Naive thymus-derived CD8-positive, alpha-beta T cell (primary cell): ENCODE results near the gene CCDC169. TPM values are rescaled to one million over a fixed set of nuclear protein-coding genes. Genes with fewer than 3 reads are reported as not detected.

Experiments used
- ATAC-seq, 2 donors: fragments of 150-1000 bp; cut with Tn5 transposase in 1 of 2; sonication (Bioruptor Pico), chemical (Tn5 transposase) in 1 of 2; 1 replicate in 1 of 2; 2 replicates in 1 of 2; pipeline ENCODE4 v1.10.0; 2021; ENCODE audit warnings: mild to moderate bottlenecking in 2 of 2, moderate library complexity in 2 of 2
- POLR2A ChIA-PET: fragments of 350-600 bp; sonication (Branson Sonifier 250); formaldehyde crosslinking; loops from one replicate; lab custom pipeline; 2021; ENCODE audit warnings: antibody characterized with exemption; lab: Charles Lee
- DNase-seq, 10 donors: peaks; one replicate each; pipeline versions ENCODE4 v3.0.0 to v3.0.0-alpha.2; 2020 to 2022
- H3K27ac Mint-ChIP-seq, 10 donors: one replicate each; pipeline ENCODE4 v1.8.0; 2020 to 2022; ENCODE audit warnings: mild to moderate bottlenecking in 10 of 10, mixed read lengths in 10 of 10, moderate library complexity in 4 of 10, inconsistent platforms in 1 of 10
- H3K27me3 Mint-ChIP-seq, 5 donors: one replicate each; pipeline ENCODE4 v1.8.0; 2021 to 2022; ENCODE audit warnings: mixed read lengths in 5 of 5
- H3K36me3 Mint-ChIP-seq, 3 donors: one replicate each; pipeline ENCODE4 v1.8.0; 2020 to 2022; ENCODE audit warnings: mixed read lengths in 3 of 3, mild to moderate bottlenecking in 2 of 3, inconsistent platforms in 1 of 3
- H3K4me1 Mint-ChIP-seq, 4 donors: one replicate each; pipeline ENCODE4 v1.8.0; 2021 to 2022; ENCODE audit warnings: mixed read lengths in 4 of 4
- H3K4me3 Mint-ChIP-seq, 10 donors: one replicate each; pipeline ENCODE4 v1.8.0; 2020 to 2022; ENCODE audit warnings: mild to moderate bottlenecking in 10 of 10, mixed read lengths in 10 of 10, moderate library complexity in 6 of 10, inconsistent platforms in 1 of 10
- H3K9me3 Mint-ChIP-seq, 9 donors: one replicate each; pipeline ENCODE4 v1.8.0; 2020 to 2022; ENCODE audit warnings: mixed read lengths in 9 of 9, mild to moderate bottlenecking in 3 of 9, inconsistent platforms in 1 of 9, moderate library complexity in 1 of 9
- polyA plus RNA-seq, 3 donors: library from polyadenylated mRNA; unstranded; fragments of 300-500 nt; fragmentation: Illumina TruSeq; gene quantifications; one replicate each; pipeline ENCODE4 v1.2.3, GENCODE V29; 2021
- total RNA-seq, 8 experiments: library from RNA in 2 of 8; stranded (reverse) in 2 of 8; gene quantifications; one replicate each; pipeline ENCODE4 v1.2.3 and lab custom pipeline; 2021 to 2026

CCDC169 gene
- total RNA-seq (not detected), polyA plus RNA-seq (under 1 TPM in 1 of 3 donors, not detected in 2; 0.12 TPM), total RNA-seq (lab: John Stamatoyannopoulos, UW) (0 to 0.06 (median 0) reads per million in 6 experiments)

DNA sequence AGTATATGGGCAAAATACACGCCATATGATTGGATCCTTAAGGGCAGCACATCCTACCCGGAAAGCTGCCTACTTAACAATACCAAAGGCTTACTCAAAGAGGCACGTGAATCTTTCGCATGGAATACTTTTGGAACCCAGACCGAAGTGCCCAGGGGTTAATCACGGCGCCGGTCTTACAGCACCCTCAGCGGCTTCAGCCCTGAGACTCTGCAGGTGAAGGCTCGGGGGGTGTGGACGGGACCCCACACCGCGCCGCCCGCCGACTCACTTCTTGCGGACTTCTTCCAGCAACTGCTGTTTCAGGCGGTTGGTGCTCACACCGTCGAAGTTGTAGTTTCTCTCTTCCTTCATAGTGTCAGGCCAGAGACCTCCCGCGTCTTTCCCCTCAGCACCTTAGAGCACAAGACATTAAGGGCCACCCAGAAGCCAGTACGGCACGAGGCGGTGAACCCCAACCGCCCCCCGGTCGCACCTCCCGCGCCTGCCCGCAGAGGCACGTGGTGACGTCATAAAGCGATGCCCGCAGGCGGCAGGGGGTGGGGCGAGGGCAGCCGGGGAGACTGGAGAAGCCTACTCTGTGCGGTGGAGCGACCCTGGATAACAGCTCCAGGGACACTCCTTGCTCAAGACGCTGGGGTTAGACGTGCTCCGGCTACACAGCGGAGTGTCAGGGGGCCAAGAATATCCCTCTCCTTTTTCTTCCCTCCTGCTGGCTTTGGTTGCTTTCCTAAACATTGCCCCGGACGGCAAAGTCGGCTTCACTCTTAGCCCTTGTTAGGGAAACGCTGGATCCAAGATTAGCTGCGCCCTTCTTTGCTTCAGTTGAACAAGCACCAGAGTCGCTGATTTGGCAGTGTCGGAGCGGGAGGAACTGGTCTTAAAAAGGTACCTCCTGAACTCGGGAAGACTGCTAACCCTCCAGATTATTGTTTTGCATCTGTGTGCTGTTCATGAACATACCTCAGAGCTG, at the start of gene CCDC169:
Gene CCDC169, minus strand, starts transcription at position 449 of the 973 bp plus-strand sequence. Its CDS starts 95 bp downstream, at position 354.
- Mint-ChIP-seq H3K27ac (peak within 1 kb of the TSS in 7 of 10 donors; percentile 21 to 88 (median 72)), H3K4me1 (peaks cover 8 to 22% (median 14%) of the 10 kb centered on the region in 4 donors), H3K9me3 (peaks cover 0 to 2% (median 0%) of the 10 kb centered on the region in 9 donors), H3K36me3 (peaks cover 0 to 3% (median 0%) of the 10 kb centered on the region in 3 donors), H3K4me3 (peak within 1 kb of the TSS; percentile 81 to 91 (median 88)), H3K27me3 (peaks cover 20 to 37% (median 27%) of the 10 kb centered on the region in 5 donors)
- ATAC-seq (peak; percentile 85 to 93), DNase-seq (peak; percentile 38 to 76 (median 56))
- POLR2A ChIA-PET = no interaction called here

DNA sequence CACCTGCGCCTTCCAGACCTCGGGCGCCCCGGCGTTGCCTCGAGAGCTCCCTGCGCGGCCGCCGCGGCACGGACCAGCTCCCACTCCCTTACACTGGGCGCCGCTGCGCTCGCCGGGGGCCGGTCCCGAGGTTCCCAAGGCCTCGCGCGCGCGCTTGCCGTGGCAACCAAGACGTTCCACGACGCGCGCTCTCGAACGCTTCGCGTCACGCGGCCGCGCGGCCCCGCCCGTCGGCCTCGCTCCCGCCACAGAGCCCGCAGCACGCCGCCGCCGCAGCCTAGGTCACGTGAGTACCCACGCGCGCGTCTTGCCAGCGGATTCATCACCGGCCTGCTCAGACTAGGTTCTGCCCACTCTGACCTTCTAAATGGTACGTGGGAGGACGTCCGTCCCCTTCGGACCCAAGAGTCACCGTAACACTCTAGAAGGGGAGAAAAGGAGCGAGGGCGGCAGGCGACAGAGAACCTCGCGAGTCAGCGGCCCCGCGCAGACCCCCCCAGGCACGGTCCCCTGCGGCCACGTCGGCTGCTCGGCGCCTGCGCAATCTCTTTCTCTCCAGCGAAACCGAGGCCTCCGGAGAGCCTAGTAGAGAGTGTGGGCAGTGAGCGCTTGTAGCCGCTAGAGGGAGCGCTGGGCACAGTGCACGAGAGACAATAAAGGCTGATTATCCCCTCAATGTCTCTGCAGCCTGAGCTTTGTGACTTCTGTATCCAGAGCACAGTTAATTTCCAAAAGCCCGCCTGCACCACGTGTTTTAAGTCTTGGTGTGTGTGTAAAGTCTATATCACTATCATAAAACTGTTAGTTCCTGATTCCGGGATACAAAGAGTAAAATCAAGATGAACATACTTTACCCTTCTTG, 48.8 kb upstream of the CCDC169 start, which contains the start of gene SPART:
Gene SPART, minus strand, starts transcription at position 173 of the 862 bp plus-strand sequence. CDS start 10,564 bp downstream, outside the sequence.
- Mint-ChIP-seq H3K36me3 (no peaks in the 10 kb centered on the region), H3K4me1 (peaks cover 23 to 38% (median 33%) of the 10 kb centered on the region in 4 donors), H3K27me3 (peaks cover 0 to 1% (median 0%) of the 10 kb centered on the region in 5 donors), H3K9me3 (no peaks in the 10 kb centered on the region), H3K27ac (peak within 1 kb of the TSS; percentile 93 to 99 (median 98)), H3K4me3 (peak within 1 kb of the TSS; percentile 86 to 98 (median 95))
- ATAC-seq (peak; percentile 82 to 86), DNase-seq (peak; percentile 81 to 96 (median 87))
- POLR2A ChIA-PET = interaction anchor here (0.7 to 2.6 kb wide), 3 partner anchors 17 to 653 kb away, joined by 3 to 14 read pairs (median 4); partner anchors contain the start of genes ALG5, EXOSC8 and RFXAP

DNA sequence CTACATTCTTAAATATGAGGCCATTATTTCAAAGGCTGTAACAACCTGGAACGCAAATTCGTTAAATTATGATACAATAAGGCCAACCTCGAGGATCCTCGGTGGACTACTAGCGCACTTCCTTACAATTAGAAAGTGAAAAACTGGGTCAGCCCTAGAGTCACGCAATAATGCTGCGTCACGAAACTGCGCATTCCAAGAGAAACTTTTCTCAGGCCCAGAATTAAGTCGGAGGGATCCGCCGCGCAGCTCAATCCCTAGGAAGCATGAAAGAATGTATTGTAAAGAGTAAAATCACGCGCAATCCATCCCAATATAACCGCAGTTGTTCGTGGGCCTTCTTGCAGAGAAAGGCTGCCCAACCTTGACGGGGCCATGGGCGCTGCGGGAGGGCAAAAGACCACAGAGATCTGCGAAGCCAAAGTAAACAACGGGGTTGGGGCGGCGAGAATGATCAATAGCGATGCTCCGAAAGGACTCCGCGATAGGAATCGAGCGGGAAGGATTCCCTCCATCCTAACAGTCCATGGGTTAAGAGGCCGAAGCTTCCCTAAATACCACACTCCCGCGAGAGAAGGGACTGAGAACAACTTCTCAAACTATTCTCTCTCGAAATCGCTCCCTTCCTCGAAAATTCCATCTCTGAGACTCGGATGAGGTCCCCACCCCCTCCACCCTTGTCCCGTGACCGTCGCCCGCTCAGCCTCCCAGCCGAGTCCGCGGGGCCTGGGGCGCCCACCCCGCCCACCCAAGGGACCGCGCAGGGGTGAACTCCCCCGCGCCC, 48.0 kb upstream of the CCDC169 start:
- POLR2A ChIA-PET = interaction anchor here (0.6 to 2.6 kb wide), 4 partner anchors 16 to 654 kb away, joined by 3 to 14 read pairs (median 4); partner anchors contain the start of genes ALG5, EXOSC8 and RFXAP
- H3K4me1 Mint-ChIP-seq = peaks cover 24 to 44% (median 37%) of the 10 kb centered on the region in 4 donors
- H3K27ac Mint-ChIP-seq = peak overlapping the region; percentile 93 to 99 (median 98)
- no peaks in the 10 kb centered on the region for H3K36me3 Mint-ChIP-seq
- H3K27me3 Mint-ChIP-seq = peaks cover 0 to 1% (median 0%) of the 10 kb centered on the region in 5 donors
- H3K9me3 Mint-ChIP-seq = no peaks in the 10 kb centered on the region
- peak overlapping the region; percentile 86 to 98 (median 95) for H3K4me3 Mint-ChIP-seq
- ATAC-seq (peak; percentile 15 to 33), DNase-seq (peak; percentile 7 to 71 (median 38))

DNA sequence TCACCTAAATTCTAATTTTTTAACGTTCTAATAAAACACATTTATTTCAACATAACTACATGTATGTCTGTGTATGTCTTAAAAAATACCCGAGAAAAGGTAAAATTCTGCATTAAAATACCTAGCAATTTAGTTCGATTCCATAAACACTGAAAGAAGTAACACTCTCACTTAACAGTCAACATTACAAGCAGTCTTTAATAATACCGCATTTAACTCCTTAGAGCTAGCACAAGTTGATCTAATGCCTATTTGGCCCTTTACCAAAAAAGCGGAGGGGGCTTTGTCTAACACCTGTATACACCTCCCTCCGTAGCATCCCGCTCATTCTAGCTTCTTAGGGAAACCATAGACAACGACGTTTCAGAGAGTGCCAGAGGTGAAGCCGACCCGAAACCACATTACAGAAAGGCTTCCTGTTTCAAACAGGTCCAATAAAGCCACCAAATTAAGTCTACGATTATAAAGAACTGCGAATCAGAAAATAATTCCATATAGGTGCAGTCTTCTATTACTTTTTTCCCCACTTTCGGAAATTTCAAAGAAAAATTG, 47.3 kb upstream of the CCDC169 start:
- H3K9me3 Mint-ChIP-seq = no peaks in the 10 kb centered on the region
- peaks cover 24 to 51% (median 37%) of the 10 kb centered on the region in 4 donors for H3K4me1 Mint-ChIP-seq
- POLR2A ChIA-PET = interaction anchor here (2.6 kb wide), 1 partner anchor 655 kb away, joined by 14 read pairs; the partner anchor contains the start of genes ALG5 and EXOSC8
- ATAC-seq (peak; percentile 12 to 38), DNase-seq (peak in 9 of 10 donors; percentile 9 to 65 (median 33))
- peak overlapping the region; percentile 93 to 99 (median 98) for H3K27ac Mint-ChIP-seq
- peaks cover 0 to 1% (median 0%) of the 10 kb centered on the region in 5 donors for H3K27me3 Mint-ChIP-seq
- no peaks in the 10 kb centered on the region for H3K36me3 Mint-ChIP-seq
- peak overlapping the region; percentile 86 to 98 (median 94) for H3K4me3 Mint-ChIP-seq

DNA sequence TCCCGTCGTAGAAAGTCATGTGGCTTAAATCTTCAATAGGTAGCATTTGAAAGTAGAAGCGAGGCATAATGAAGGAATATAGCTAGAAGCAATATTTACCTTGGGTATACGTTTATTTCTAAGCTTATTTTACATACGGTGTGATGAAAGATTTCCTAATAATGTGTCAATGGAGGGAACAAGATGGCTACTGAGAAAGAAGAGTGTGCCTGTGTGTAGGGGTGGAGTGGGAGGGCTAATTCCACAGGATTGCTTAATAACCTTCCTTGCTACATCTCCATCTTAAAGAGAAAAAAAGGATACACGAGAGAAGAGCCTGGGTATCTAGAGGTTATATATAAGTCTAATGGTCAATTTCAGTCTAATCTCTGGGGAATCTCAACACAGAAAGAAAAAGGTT, 46.6 kb upstream of the CCDC169 start:
- Mint-ChIP-seq H3K27ac (peak overlapping the region in 8 of 10 donors; percentile 29 to 96 (median 54)), H3K36me3 (no peaks in the 10 kb centered on the region), H3K9me3 (no peaks in the 10 kb centered on the region), H3K4me1 (peaks cover 24 to 57% (median 40%) of the 10 kb centered on the region in 4 donors), H3K4me3 (peak overlapping the region in 9 of 10 donors; percentile 15 to 98 (median 69)), H3K27me3 (peaks cover 0 to 1% (median 0%) of the 10 kb centered on the region in 5 donors)
- DNase-seq (no peak), ATAC-seq (no peak)
- POLR2A ChIA-PET = interaction anchor here (2.6 kb wide), 1 partner anchor 656 kb away, joined by 14 read pairs; the partner anchor contains the start of genes ALG5 and EXOSC8

DNA sequence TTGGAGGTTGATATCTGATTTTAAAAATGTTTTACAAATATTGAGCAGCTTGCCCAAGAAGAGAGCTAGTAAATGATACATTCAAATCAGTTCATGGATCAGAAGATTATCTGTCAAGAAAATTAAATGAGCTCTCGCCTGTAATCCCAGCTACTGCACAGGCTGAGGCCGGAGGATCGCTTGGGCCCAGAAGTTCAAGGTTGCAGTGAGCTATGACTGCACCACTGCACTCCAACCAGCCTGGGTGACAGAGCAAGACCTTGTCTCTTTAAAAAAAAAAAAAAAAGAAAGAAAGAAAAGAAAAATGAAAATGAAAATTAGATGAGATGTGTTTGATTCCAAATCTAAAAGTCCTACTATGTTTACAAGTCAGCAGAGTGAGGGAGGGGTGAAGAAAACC, 46.2 kb upstream of the CCDC169 start:
- peaks cover 0 to 1% (median 0%) of the 10 kb centered on the region in 5 donors for H3K27me3 Mint-ChIP-seq
- H3K4me1 Mint-ChIP-seq = peaks cover 24 to 61% (median 44%) of the 10 kb centered on the region in 4 donors
- no peaks in the 10 kb centered on the region for H3K9me3 Mint-ChIP-seq
- POLR2A ChIA-PET = no interaction called here
- DNase-seq = no peak
- H3K4me3 Mint-ChIP-seq = peak overlapping the region in 8 of 10 donors; percentile 42 to 98 (median 70)
- peak overlapping the region in 7 of 10 donors; percentile 29 to 96 (median 57) for H3K27ac Mint-ChIP-seq
- no peaks in the 10 kb centered on the region for H3K36me3 Mint-ChIP-seq
- no peak for ATAC-seq

DNA sequence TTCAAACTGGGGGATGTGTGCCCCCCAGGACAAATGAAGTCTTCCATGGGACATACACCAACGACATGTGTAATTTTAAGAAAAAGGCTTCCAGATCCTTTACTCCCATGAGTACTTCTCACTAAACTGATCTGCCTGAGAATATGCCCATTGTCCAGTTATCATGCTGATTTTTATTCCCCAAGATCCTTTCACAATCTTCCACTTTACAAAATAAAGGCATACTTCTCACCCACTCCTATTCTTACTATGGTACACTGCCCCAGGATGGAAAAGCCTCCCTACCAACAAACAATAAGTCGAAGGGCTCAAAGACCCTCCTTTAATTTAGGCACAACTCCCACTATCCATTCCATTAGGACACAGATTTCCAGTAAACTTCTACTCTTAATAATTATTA, 45.1 kb upstream of the CCDC169 start:
- DNase-seq = no peak
- no peak for ATAC-seq
- Mint-ChIP-seq H3K4me1 (peaks cover 28 to 71% (median 51%) of the 10 kb centered on the region in 4 donors), H3K27me3 (peaks cover 0 to 1% (median 0%) of the 10 kb centered on the region in 5 donors), H3K27ac (peak overlapping the region in 1 of 10 donors; percentile 1), H3K36me3 (no peaks in the 10 kb centered on the region), H3K9me3 (no peaks in the 10 kb centered on the region), H3K4me3 (no peak overlapping the region)
- POLR2A ChIA-PET = no interaction called here

DNA sequence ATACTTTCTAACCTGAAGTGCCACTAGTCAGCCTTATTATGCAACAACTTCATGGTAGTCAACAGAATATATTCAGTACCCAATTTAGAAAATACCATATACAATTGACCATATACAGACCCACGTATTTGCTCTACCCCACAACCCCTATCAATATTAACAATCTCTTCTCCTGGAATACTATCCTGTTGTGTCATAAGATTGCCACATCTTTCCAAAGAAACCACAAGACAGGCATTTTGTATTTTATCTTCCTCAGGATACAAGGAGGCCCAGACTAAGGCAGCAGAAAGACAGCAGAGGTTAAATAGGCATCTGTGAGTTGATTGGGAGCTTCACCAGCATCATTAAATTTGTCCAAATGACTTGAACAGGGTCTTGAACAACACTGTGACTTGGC, 44.1 kb upstream of the CCDC169 start:
- DNase-seq = no peak
- POLR2A ChIA-PET = no interaction called here
- Mint-ChIP-seq H3K27me3 (peaks cover 0 to 1% (median 0%) of the 10 kb centered on the region in 5 donors), H3K4me3 (no peak overlapping the region), H3K27ac (peak overlapping the region in 1 of 10 donors; percentile 6), H3K4me1 (peaks cover 31 to 79% (median 56%) of the 10 kb centered on the region in 4 donors), H3K9me3 (no peaks in the 10 kb centered on the region), H3K36me3 (peaks cover 0 to 6% (median 1%) of the 10 kb centered on the region in 3 donors)
- ATAC-seq = no peak

DNA sequence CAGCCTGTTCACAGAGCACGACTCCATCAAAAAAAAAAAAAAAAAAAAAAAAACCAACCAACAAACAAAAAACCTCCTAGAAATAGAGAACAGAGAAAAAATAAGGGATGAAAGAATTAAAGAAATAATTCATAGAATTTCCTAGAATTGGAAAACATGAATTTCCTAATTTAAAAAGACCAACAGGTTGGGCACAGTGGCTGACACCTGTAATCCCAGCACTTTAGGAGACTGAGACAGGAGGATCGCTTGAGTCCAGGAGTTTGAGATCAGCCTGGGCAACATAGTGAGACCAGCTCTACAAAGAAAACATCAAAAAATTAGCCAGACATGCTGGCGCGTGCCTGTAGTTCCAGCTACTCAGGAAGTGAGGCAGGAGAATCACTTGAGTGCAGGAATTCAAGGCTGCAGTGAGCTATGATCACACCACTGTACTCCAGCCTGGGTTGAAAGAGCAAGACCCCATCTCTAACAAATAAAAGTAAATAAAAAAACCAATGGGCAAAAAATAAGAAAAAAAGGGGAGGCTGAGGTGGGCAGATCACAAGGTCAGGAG, 42.1 kb upstream of the CCDC169 start:
- no peak overlapping the region for H3K4me3 Mint-ChIP-seq
- H3K9me3 Mint-ChIP-seq = no peaks in the 10 kb centered on the region
- peaks cover 27 to 85% (median 60%) of the 10 kb centered on the region in 4 donors for H3K4me1 Mint-ChIP-seq
- DNase-seq = no peak
- no peaks in the 10 kb centered on the region for H3K27me3 Mint-ChIP-seq
- POLR2A ChIA-PET = no interaction called here
- no peak overlapping the region for H3K27ac Mint-ChIP-seq
- ATAC-seq = no peak
- peaks cover 0 to 16% (median 12%) of the 10 kb centered on the region in 3 donors for H3K36me3 Mint-ChIP-seq

DNA sequence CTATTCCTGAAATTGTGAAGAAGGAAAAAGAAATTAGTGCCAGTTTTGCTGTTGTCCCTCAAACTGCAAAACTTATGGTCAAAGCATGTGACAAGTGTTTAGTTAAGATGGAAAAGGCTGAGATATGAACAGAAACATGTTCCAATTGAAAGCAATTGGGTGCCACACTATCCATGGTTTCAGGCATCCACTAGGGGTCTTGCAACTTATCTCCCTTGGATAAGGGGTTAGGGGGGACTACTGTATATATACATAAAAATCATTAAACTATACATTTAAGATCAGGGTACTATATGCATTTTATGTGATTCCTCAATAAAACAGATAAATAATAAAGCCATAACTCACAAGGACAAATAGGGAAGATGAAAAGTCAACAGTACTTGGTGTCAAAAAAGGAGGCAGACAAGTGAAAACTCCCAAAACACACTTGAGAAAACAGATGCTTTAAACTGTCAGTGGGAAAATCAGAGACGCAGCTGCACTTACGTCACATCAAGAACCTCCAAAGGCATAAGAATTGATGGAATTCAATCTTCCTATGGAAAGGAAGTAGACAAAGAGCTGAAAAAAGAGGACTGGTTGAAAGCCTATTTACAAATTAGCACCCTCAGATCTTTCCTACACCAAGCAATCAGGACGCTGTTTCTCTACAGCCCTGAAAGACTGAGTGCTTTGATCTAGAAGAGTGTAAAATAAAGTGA, 40.5 kb upstream of the CCDC169 start:
- H3K36me3 Mint-ChIP-seq = peaks cover 0 to 26% (median 12%) of the 10 kb centered on the region in 3 donors
- no peak for DNase-seq
- H3K27ac Mint-ChIP-seq = no peak overlapping the region
- no peaks in the 10 kb centered on the region for H3K9me3 Mint-ChIP-seq
- no peak for ATAC-seq
- H3K4me1 Mint-ChIP-seq = peaks cover 26 to 86% (median 60%) of the 10 kb centered on the region in 4 donors
- POLR2A ChIA-PET = no interaction called here
- H3K4me3 Mint-ChIP-seq = no peak overlapping the region
- H3K27me3 Mint-ChIP-seq = no peaks in the 10 kb centered on the region
